HG02610 (cell line): ENCODE results near the gene TCF20.
A peak's percentile ranks its signal among the peaks of the same experiment; 100 is the strongest.

Source experiments
- ATAC-seq: cut with Tn5 transposase; IDR thresholded peaks from one replicate; pipeline ENCODE4 v1.9.1; 2021; ENCODE audit warnings: mild to moderate bottlenecking, moderate library complexity; ENCODE audit not compliant: unreplicated experiment

TCF20 gene

GRCh38 chr22:42301077-42301741, 30.8 kb upstream of the TCF20 start:
- ATAC-seq = no peak

- peak; percentile 74 for ATAC-seq
Measured at GRCh38 chr22:42300259-42301076, 30.0 kb upstream of the TCF20 start.

GRCh38 chr22:42299586-42300258, 29.3 kb upstream of the TCF20 start:
- no peak for ATAC-seq

- no peak for ATAC-seq
Measured at GRCh38 chr22:42298746-42299145, 28.3 kb upstream of the TCF20 start.

- ATAC-seq = no peak
Measured at GRCh38 chr22:42297778-42298177, 27.3 kb upstream of the TCF20 start.

GRCh38 chr22:42296883-42297282, 26.4 kb upstream of the TCF20 start:
- ATAC-seq = no peak

- ATAC-seq = no peak
Measured at GRCh38 chr22:42296381-42296853, 26.0 kb upstream of the TCF20 start.

- ATAC-seq = no peak
Measured at GRCh38 chr22:42294034-42294985, 23.9 kb upstream of the TCF20 start.

- ATAC-seq = no peak
Measured at GRCh38 chr22:42292732-42293520, 22.5 kb upstream of the TCF20 start.

GRCh38 chr22:42291287-42291686, 20.8 kb upstream of the TCF20 start:
- ATAC-seq = no peak

GRCh38 chr22:42289671-42290541, 19.5 kb upstream of the TCF20 start:
- no peak for ATAC-seq

- ATAC-seq = no peak
Measured at GRCh38 chr22:42288791-42289190, 18.3 kb upstream of the TCF20 start.

- ATAC-seq = no peak
Measured at GRCh38 chr22:42287174-42287890, 16.9 kb upstream of the TCF20 start.

GRCh38 chr22:42286205-42286604, 15.8 kb upstream of the TCF20 start:
- ATAC-seq = no peak

GRCh38 chr22:42285604-42286003, 15.2 kb upstream of the TCF20 start:
- no peak for ATAC-seq

- ATAC-seq = no peak
Measured at GRCh38 chr22:42284643-42285181, 14.3 kb upstream of the TCF20 start.

GRCh38 chr22:42284202-42284591, 13.7 kb upstream of the TCF20 start:
- ATAC-seq = no peak
